D721Med (cell line): ENCODE data around the gene AUTS2.

ENCODE experiments used
- DNase-seq: peaks from one replicate; pipeline ENCODE4 v3.0.0; 2011; ENCODE audit warnings: low spot score; ENCODE audit not compliant: insufficient read length
- FAIRE-seq: peaks from 2 replicates; lab custom pipeline; 2011; peaks lifted over from hg19 to GRCh38; lab: Jason Lieb, UNC
- CTCF ChIP-seq: IDR thresholded peaks from 2 replicates; pipeline ENCODE4 v1.5.1; 2012; ENCODE audit warnings: mild to moderate bottlenecking, control low read depth; ENCODE audit not compliant: insufficient read depth; ENCODE audit errors: missing control alignments

Gene AUTS2

GRCh38 chr7:69742237-69742636 lies 144.0 kb downstream of the AUTS2 start:
- TF ChIP-seq CTCF: no peak
- DNase-seq (no peak), FAIRE-seq (no peak)

- DNase-seq (no peak), FAIRE-seq (no peak)
- TF ChIP-seq CTCF: no peak
Measured at GRCh38 chr7:69743436-69743835, 145.2 kb downstream of the AUTS2 start.

GRCh38 chr7:69744026-69744425 lies 145.8 kb downstream of the AUTS2 start:
- no peak for DNase-seq
- no peak for FAIRE-seq
- TF ChIP-seq CTCF: no peak

- no peak for TF ChIP-seq CTCF
- DNase-seq: no peak
- FAIRE-seq: no peak
Measured at GRCh38 chr7:69746383-69746782, 148.1 kb downstream of the AUTS2 start.

GRCh38 chr7:69747144-69747543 lies 148.9 kb downstream of the AUTS2 start:
- TF ChIP-seq CTCF: no peak
- no peak for DNase-seq
- no peak for FAIRE-seq

- no peak for TF ChIP-seq CTCF
- FAIRE-seq (no peak), DNase-seq (no peak)
Measured at GRCh38 chr7:69748530-69748929, 150.3 kb downstream of the AUTS2 start.

GRCh38 chr7:69749372-69749979 lies 151.2 kb downstream of the AUTS2 start:
- FAIRE-seq (no peak), DNase-seq (no peak)
- no peak for TF ChIP-seq CTCF
